H9 (cell line): Measurements from ENCODE around the gene SYNGR1. TPM values are rescaled to one million over a fixed set of nuclear protein-coding genes. Genes with fewer than 3 reads are reported as not detected.

Experiments
- DNase-seq: peaks from one replicate; pipeline ENCODE4 v3.0.0-alpha.2; 2017
- H2AFZ ChIP-seq: one replicate; pipeline ENCODE4 v1.6.1; 2013; ENCODE audit warnings: mild to moderate bottlenecking, low read length, control low read depth, moderate library complexity
- H2AK5ac ChIP-seq: 2 replicates; pipeline ENCODE4 v1.6.1; 2013; ENCODE audit warnings: low read length, control low read depth, mixed read lengths; ENCODE audit not compliant: insufficient read length
- H2BK120ac ChIP-seq: one replicate; pipeline ENCODE4 v1.6.1; 2013; ENCODE audit warnings: low read depth, mild to moderate bottlenecking, low read length, control low read depth, inconsistent platforms; ENCODE audit not compliant: poor library complexity, severe bottlenecking
- H2BK12ac ChIP-seq: 2 replicates; pipeline ENCODE4 v1.6.1; 2013; ENCODE audit warnings: low read length, control low read depth, mixed read lengths, low read depth; ENCODE audit not compliant: insufficient read length
- H2BK15ac ChIP-seq: 2 replicates; pipeline ENCODE4 v1.6.1; 2013; ENCODE audit warnings: low read depth, low read length, control low read depth
- H2BK20ac ChIP-seq: one replicate; pipeline ENCODE4 v1.6.1; 2013; ENCODE audit warnings: low read depth, mild to moderate bottlenecking, low read length, control low read depth, inconsistent platforms; ENCODE audit not compliant: poor library complexity, severe bottlenecking
- H2BK5ac ChIP-seq: 2 replicates; pipeline ENCODE4 v1.6.1; 2013; ENCODE audit warnings: low read length, control low read depth, mixed read lengths; ENCODE audit not compliant: insufficient read length
- H3K14ac ChIP-seq: 2 replicates; pipeline ENCODE4 v1.6.1; 2013; ENCODE audit warnings: low read length, control low read depth; ENCODE audit not compliant: insufficient read depth
- H3K18ac ChIP-seq: 2 replicates; pipeline ENCODE4 v1.6.1; 2013; ENCODE audit warnings: low read depth, mild to moderate bottlenecking, mixed read lengths, low read length, control low read depth; ENCODE audit not compliant: insufficient read length
- H3K23ac ChIP-seq: 2 replicates; pipeline ENCODE4 v1.6.1; 2013; ENCODE audit warnings: low read length, control low read depth, mixed read lengths, low read depth; ENCODE audit not compliant: insufficient read length
- H3K23me2 ChIP-seq: 2 replicates; pipeline ENCODE4 v1.6.1; 2013; ENCODE audit warnings: low read depth, mild to moderate bottlenecking, mixed read lengths, low read length, control low read depth; ENCODE audit not compliant: insufficient read length, poor library complexity, severe bottlenecking
- H3K27ac ChIP-seq: 2 replicates; pipeline ENCODE4 v1.5.1; 2013; ENCODE audit warnings: low read length, control low read depth, mixed read lengths, low read depth; ENCODE audit not compliant: insufficient read length
- H3K27me3 ChIP-seq: 2 replicates; pipeline ENCODE4 v1.6.1; 2013; ENCODE audit warnings: low read length, control low read depth, inconsistent platforms; ENCODE audit not compliant: insufficient read depth
- H3K4ac ChIP-seq: 2 replicates; pipeline ENCODE4 v1.6.1; 2013; ENCODE audit warnings: low read depth, mild to moderate bottlenecking, control low read depth, inconsistent platforms, low read length, moderate library complexity
- H3K4me1 ChIP-seq: 2 replicates; pipeline ENCODE4 v1.6.1; 2013; ENCODE audit warnings: low read length, control low read depth, inconsistent platforms; ENCODE audit not compliant: insufficient read depth
- H3K4me2 ChIP-seq: 2 replicates; pipeline ENCODE4 v1.6.1; 2013; ENCODE audit warnings: low read length, control low read depth, mixed read lengths; ENCODE audit not compliant: insufficient read length, insufficient read depth
- H3K56ac ChIP-seq: 2 replicates; pipeline ENCODE4 v1.6.1; 2013; ENCODE audit warnings: low read depth, mild to moderate bottlenecking, mixed read lengths, low read length, control low read depth; ENCODE audit not compliant: insufficient read length
- H3K79me1 ChIP-seq: 2 replicates; pipeline ENCODE4 v1.6.1; 2013; ENCODE audit warnings: low read depth, mild to moderate bottlenecking, moderate library complexity, low read length, control low read depth, inconsistent platforms; ENCODE audit not compliant: insufficient read depth, poor library complexity, severe bottlenecking
- H3K79me2 ChIP-seq: 2 replicates; pipeline ENCODE4 v1.6.1; 2013; ENCODE audit warnings: low read length, control low read depth, inconsistent platforms; ENCODE audit not compliant: insufficient read depth
- H3K9ac ChIP-seq: 2 replicates; pipeline ENCODE4 v1.6.1; 2013; ENCODE audit warnings: low read length, control low read depth, mixed read lengths; ENCODE audit not compliant: insufficient read length; ENCODE audit errors: extremely low read depth
- H3K9me3 ChIP-seq: one replicate; pipeline ENCODE4 v1.6.1; 2013; ENCODE audit warnings: low read depth, low read length, inconsistent platforms; ENCODE audit not compliant: control insufficient read depth
- H3T11ph ChIP-seq: one replicate; pipeline ENCODE4 v1.6.1; 2013; ENCODE audit warnings: mild to moderate bottlenecking, low read length, control low read depth, inconsistent platforms
- H4K20me1 ChIP-seq: one replicate; pipeline ENCODE4 v1.6.1; 2013; ENCODE audit not compliant: control insufficient read depth, insufficient read length, insufficient read depth
- H4K5ac ChIP-seq: 2 replicates; pipeline ENCODE4 v1.6.1; 2013; ENCODE audit warnings: low read depth, mild to moderate bottlenecking, mixed read lengths, low read length, control low read depth; ENCODE audit not compliant: insufficient read length
- H4K8ac ChIP-seq: replicated peaks from 2 replicates; pipeline ENCODE4 v1.6.1; 2013; ENCODE audit warnings: low read length, control low read depth, mixed read lengths, low read depth; ENCODE audit not compliant: insufficient read length
- H4K91ac ChIP-seq: 2 replicates; pipeline ENCODE4 v1.6.1; 2013; ENCODE audit warnings: low read depth, mild to moderate bottlenecking, moderate library complexity, mixed read lengths, low read length, control low read depth; ENCODE audit not compliant: insufficient read length
- H3K27ac Mint-ChIP-seq, 3 experiments: 2 replicates in 2 of 3; 3 replicates in 1 of 3; pipeline ENCODE4 v1.8.0; 2020 to 2021; ENCODE audit warnings: mixed read lengths in 3 of 3, mild to moderate bottlenecking in 1 of 3, moderate library complexity in 1 of 3
- H3K27me3 Mint-ChIP-seq: 2 replicates; pipeline ENCODE4 v1.8.0; 2021; ENCODE audit warnings: low read depth, mild to moderate bottlenecking, moderate library complexity, mixed read lengths
- H3K36me3 Mint-ChIP-seq, 3 experiments: 2 replicates in 2 of 3; 3 replicates in 1 of 3; pipeline ENCODE4 v1.8.0; 2020 to 2021; ENCODE audit warnings: low read depth in 3 of 3, mixed read lengths in 3 of 3; ENCODE audit not compliant: insufficient read depth in 1 of 3
- H3K4me1 Mint-ChIP-seq, 2 experiments: 2 replicates each; pipeline ENCODE4 v1.8.0; 2020; ENCODE audit warnings: mixed read lengths in 2 of 2
- H3K4me3 Mint-ChIP-seq, 2 experiments: 2 replicates in 1 of 2; 3 replicates in 1 of 2; pipeline ENCODE4 v1.8.0; 2020 to 2021; ENCODE audit warnings: mild to moderate bottlenecking in 2 of 2, mixed read lengths in 2 of 2, moderate library complexity in 1 of 2
- H3K9me3 Mint-ChIP-seq, 2 experiments: 2 replicates in 1 of 2; 3 replicates in 1 of 2; pipeline ENCODE4 v1.8.0; 2020; ENCODE audit warnings: mild to moderate bottlenecking in 2 of 2, mixed read lengths in 2 of 2, moderate library complexity in 1 of 2
- CTCF ChIP-seq: fragments of 200-600 bp; sonication (generic); conservative IDR thresholded peaks from 3 replicates; pipeline ENCODE4 v1.8.0; 2021; ENCODE audit warnings: antibody characterized with exemption, mild to moderate bottlenecking
- WGBS: extraction: QIAGEN DNeasy Blood & Tissue Kit; methylation state at CpG from one replicate; pipeline ENCODE4 v1.1.7; 2013; ENCODE audit warnings: missing lambda C conversion rate, low lambda C conversion rate, mixed read lengths; ENCODE audit not compliant: insufficient read length; ENCODE audit errors: extremely low coverage; 5-methylcytosine and 5-hydroxymethylcytosine counted together
- total RNA-seq: library from RNA; stranded (reverse); gene quantifications from 2 replicates; pipeline ENCODE4 v1.2.1, GENCODE V29; 2021

The SYNGR1 gene
- total RNA-seq, 1 experiment from 2014 or later, result 13.2 TPM

GRCh38 chr22:39301926-39302325 lies 47.9 kb upstream of the SYNGR1 start:
- Histone ChIP-seq H3K4ac (no peak overlapping the region), H2BK120ac (no peak overlapping the region), H3K27ac (no peak overlapping the region)

More at GRCh38 chr22:39301926-39302325, 47.9 kb upstream of the SYNGR1 start:
- H3K18ac ChIP-seq, result no peak overlapping the region
- no peak overlapping the region for H2BK20ac ChIP-seq
- H3K14ac ChIP-seq, result no peak overlapping the region
- no peaks in the 10 kb centered on the region for H3K4me1 ChIP-seq
- H3K23me2 ChIP-seq, result no peaks in the 10 kb centered on the region
- Mint-ChIP-seq H3K4me1 (peaks cover 23 to 28% of the 10 kb centered on the region in 2 experiments), H3K27me3 (peaks cover 5% of the 10 kb centered on the region), H3K4me3 (no peak overlapping the region), H3K9me3 (peaks cover 2 to 6% of the 10 kb centered on the region in 2 experiments; a peak in 3 of 5 replicates), H3K36me3 (peaks cover 5 to 11% (median 9%) of the 10 kb centered on the region in 3 experiments; a peak in 6 of 7 replicates), H3K27ac (no peak overlapping the region)
- no peak overlapping the region for H4K8ac ChIP-seq
- H3K4me2 ChIP-seq, result no peak overlapping the region
- no peak overlapping the region for H4K91ac ChIP-seq
- no peak overlapping the region for H2AFZ ChIP-seq
- TF ChIP-seq CTCF, result no peak
- H2BK15ac ChIP-seq, result no peak overlapping the region
- no peak overlapping the region for H3K9ac ChIP-seq
- DNase-seq, result no peak
- no peak overlapping the region for H3K56ac ChIP-seq
- no peak overlapping the region for H2BK5ac ChIP-seq
- H2BK12ac ChIP-seq, result no peak overlapping the region
- H3K79me2 ChIP-seq, result no peaks in the 10 kb centered on the region
- no peaks in the 10 kb centered on the region for H3K79me1 ChIP-seq
- no peak overlapping the region for H3T11ph ChIP-seq
- no peaks in the 10 kb centered on the region for H4K20me1 ChIP-seq
- 0 out of 2 replicates have a peak, but pooled peaks cover 2% of the 10 kb centered on the region for H3K27me3 ChIP-seq
- no peak overlapping the region for H2AK5ac ChIP-seq
- H3K23ac ChIP-seq, result no peak overlapping the region
- H3K9me3 ChIP-seq, result peaks cover 4% of the 10 kb centered on the region
- H4K5ac ChIP-seq, result no peak overlapping the region
- WGBS, result no CpG with 5 or more reads among the region's 7 CpGs
